Measurements from ENCODE around the gene GNL2.

The GNL2 gene

GRCh38 chr1:37622131-37622530, 26.4 kb upstream of the GNL2 start:
- TF ChIP-seq, protein P1, sequence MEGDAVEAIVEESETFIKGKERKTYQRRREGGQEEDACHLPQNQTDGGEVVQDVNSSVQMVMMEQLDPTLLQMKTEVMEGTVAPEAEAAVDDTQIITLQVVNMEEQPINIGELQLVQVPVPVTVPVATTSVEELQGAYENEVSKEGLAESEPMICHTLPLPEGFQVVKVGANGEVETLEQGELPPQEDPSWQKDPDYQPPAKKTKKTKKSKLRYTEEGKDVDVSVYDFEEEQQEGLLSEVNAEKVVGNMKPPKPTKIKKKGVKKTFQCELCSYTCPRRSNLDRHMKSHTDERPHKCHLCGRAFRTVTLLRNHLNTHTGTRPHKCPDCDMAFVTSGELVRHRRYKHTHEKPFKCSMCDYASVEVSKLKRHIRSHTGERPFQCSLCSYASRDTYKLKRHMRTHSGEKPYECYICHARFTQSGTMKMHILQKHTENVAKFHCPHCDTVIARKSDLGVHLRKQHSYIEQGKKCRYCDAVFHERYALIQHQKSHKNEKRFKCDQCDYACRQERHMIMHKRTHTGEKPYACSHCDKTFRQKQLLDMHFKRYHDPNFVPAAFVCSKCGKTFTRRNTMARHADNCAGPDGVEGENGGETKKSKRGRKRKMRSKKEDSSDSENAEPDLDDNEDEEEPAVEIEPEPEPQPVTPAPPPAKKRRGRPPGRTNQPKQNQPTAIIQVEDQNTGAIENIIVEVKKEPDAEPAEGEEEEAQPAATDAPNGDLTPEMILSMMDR (IDR thresholded peaks at IDR 0.05; ENCODE audit: low read depth, low read length), result no peak
- DNase-seq (ENCODE audit: extremely low read depth, low read depth), result no peak

DNA sequence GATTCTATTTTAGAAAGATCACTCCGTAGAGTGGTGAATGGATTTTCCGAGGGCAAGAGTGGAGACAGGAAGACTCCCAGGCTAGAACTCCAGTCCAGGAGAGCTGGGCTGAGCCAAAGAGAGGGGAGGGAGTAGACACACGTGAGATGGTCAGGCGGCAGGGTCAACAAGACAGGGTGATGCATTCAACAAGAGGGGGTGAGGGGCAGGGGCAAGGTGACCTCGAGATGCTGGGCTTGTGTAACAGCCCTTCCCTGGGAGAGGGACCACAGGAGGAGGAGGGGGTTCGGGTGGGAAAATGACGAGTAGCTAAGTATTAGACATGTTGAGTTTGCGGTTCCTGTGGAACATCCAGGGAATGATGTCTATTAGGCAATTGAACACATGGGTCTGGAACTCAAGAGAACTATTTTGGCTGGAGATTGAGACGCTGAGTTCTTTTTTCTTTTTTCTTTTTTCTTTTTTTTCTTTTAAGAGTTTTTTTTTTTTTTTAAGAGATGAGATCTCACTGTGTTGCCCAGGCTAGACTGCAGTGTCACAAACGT, 25.7 kb upstream of the GNL2 start:
- DNase-seq (ENCODE audit: extremely low read depth, low read depth), result no peak
- TF ChIP-seq, protein P1 (IDR thresholded peaks at IDR 0.05; ENCODE audit: low read depth, low read length), result no peak

GRCh38 chr1:37620707-37621106, 25.0 kb upstream of the GNL2 start:
- DNase-seq (ENCODE audit: extremely low read depth, low read depth), result no peak
- TF ChIP-seq, protein P1 (IDR thresholded peaks at IDR 0.05; ENCODE audit: low read depth, low read length), result no peak; the same call in 1 of the 2 replicates

DNA sequence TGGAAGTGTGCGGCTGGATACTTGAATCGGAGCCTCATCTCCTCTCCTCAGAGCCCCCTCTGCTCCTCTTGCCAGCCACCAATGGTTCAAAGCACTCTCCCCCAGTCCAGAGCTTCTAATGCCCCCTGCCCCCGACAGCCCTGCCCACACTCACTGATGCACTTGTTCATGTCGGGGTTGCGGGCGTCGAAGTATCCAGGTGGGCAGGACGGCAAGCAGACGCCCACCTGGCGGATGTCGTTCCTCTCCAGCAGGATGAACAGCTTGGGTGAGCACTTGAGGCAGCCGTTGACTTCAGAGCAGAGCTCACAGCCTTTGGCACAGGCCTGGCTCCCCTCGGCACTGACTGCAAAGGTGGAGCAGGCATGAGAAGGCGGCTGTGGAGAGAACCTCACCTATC, 20.6 kb upstream of the GNL2 start:
- TF ChIP-seq, protein P1 (IDR thresholded peaks at IDR 0.05; ENCODE audit: low read depth, low read length), result no peak
- DNase-seq (ENCODE audit: extremely low read depth, low read depth), result no peak

DNA sequence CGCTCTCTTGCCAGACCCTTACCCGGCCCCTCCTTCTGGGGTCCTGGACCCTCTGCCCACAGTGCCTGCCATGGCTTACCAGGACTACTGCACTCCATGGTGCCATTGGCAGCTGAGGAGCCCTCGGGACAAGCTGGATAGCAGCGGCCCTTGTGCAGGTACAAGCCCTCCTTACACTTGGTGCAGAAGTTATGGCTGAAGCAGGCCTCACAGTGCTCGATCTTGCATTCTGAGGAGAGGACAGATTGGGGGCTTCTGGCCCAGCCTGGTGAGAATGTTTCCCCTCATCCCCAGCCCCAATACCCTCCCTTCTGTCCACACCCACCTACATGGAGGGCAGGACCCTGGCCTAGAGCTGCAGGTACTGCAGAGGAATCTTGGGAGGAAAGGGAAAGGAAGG, 18.4 kb upstream of the GNL2 start:
- TF ChIP-seq, protein P1 (IDR thresholded peaks at IDR 0.05; ENCODE audit: low read depth, low read length), result no peak
- DNase-seq (ENCODE audit: extremely low read depth, low read depth), result no peak

- no peak for DNase-seq (ENCODE audit: extremely low read depth, low read depth)
- TF ChIP-seq, protein P1 (IDR thresholded peaks at IDR 0.05; ENCODE audit: low read depth, low read length), result no peak
These were observed 16.4 kb upstream of the GNL2 start for GRCh38 chr1:37612186-37612585.

DNA sequence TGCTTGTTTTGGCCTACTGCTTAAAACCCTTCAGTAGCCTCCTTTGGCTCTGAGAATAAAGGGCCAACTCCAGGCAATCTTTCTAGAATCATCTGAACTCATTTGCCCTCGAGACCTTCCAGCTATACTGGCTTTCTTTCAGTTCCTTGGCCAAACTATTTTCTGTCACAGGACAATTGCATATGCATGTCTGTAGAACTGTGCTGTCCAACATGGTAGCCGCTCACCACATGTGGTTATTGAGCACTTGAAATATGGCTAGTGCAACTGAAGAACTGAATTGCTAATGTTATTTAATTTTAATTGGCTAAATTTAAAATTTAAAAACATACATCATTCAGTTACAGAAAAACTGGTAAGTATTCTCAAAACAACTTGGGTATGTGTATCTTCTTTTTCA, 14.3 kb upstream of the GNL2 start:
- TF ChIP-seq, protein P1 (IDR thresholded peaks at IDR 0.05; ENCODE audit: low read depth, low read length), result no peak
- no peak for DNase-seq (ENCODE audit: extremely low read depth, low read depth)

Data from AG09319 (cell line).